ENCODE measurements around the gene CCDC12.
A peak's percentile ranks its signal among the peaks of the same experiment; 100 is the strongest.
"Not testable (repeated sequence)": the region's sequence is repeated elsewhere in the genome, so short reads cannot be mapped to it uniquely, and the experiment has no call there.

Gene CCDC12

GRCh38 chr3:46921871-46922271 lies 54.7 kb downstream of the CCDC12 start:
- DNase-seq, result no peak

- no peak for DNase-seq
Measured at GRCh38 chr3:46921041-46921440, 55.5 kb downstream of the CCDC12 start.

- no peak for DNase-seq
Measured at GRCh38 chr3:46918634-46919033, 57.9 kb downstream of the CCDC12 start.

- DNase-seq, result no peak
Measured at GRCh38 chr3:46918202-46918601, 58.3 kb downstream of the CCDC12 start.

- DNase-seq, result no peak
Measured at GRCh38 chr3:46917257-46917656, 59.3 kb downstream of the CCDC12 start.

GRCh38 chr3:46916799-46917198 lies 59.7 kb downstream of the CCDC12 start:
- no peak for DNase-seq

GRCh38 chr3:46916278-46916677 lies 60.3 kb downstream of the CCDC12 start:
- no peak for DNase-seq

- no peak for DNase-seq
Measured at GRCh38 chr3:46915297-46915822, 61.2 kb downstream of the CCDC12 start.

GRCh38 chr3:46914849-46915248 lies 61.7 kb downstream of the CCDC12 start:
- no peak for DNase-seq

GRCh38 chr3:46913644-46914043 lies 62.9 kb downstream of the CCDC12 start:
- DNase-seq, result peak; percentile 87

GRCh38 chr3:46912986-46913385 lies 63.6 kb downstream of the CCDC12 start:
- DNase-seq, result no peak

- not testable (repeated sequence) for DNase-seq
Measured at GRCh38 chr3:46910914-46911313, 65.6 kb downstream of the CCDC12 start.

GRCh38 chr3:46910166-46910760 lies 66.3 kb downstream of the CCDC12 start:
- DNase-seq, result no peak

- DNase-seq, result peak; percentile 78
Measured at GRCh38 chr3:46909535-46910161, 66.9 kb downstream of the CCDC12 start.

- no peak for DNase-seq
Measured at GRCh38 chr3:46908986-46909534, 67.5 kb downstream of the CCDC12 start.

- DNase-seq, result no peak
Measured at GRCh38 chr3:46908294-46908985, 68.1 kb downstream of the CCDC12 start.

- no peak for DNase-seq
Measured at GRCh38 chr3:46907960-46908293, 68.6 kb downstream of the CCDC12 start.

GRCh38 chr3:46907271-46907670 lies 69.3 kb downstream of the CCDC12 start:
- DNase-seq, result no peak

- DNase-seq, result no peak
Measured at GRCh38 chr3:46906471-46907058, 70.0 kb downstream of the CCDC12 start.

GRCh38 chr3:46905661-46906451 lies 70.7 kb downstream of the CCDC12 start:
- no peak for DNase-seq

GRCh38 chr3:46905213-46905560 lies 71.4 kb downstream of the CCDC12 start:
- no peak for DNase-seq

- DNase-seq, result no peak
Measured at GRCh38 chr3:46904303-46905212, 72.0 kb downstream of the CCDC12 start.

All from NCI-H1092 treated with DMSO at 0.1 percent for 48 hours (cell line).